Stomach smooth muscle (tissue), 2 donors: Measurements from ENCODE around the gene MAS1L.

Experiments used
- H3K27ac ChIP-seq: one replicate; pipeline ENCODE4 v1.7.0; 2013; ENCODE audit warnings: mild to moderate bottlenecking, low read length, inconsistent platforms
- H3K27me3 ChIP-seq, 2 donors: one replicate each; pipeline ENCODE4 v1.7.0; 2013; ENCODE audit warnings: low read length in 2 of 2; ENCODE audit not compliant: insufficient read depth in 2 of 2, control insufficient read depth in 1 of 2
- H3K36me3 ChIP-seq, 2 donors: one replicate each; pipeline ENCODE4 v1.7.0; 2013; ENCODE audit warnings: low read length in 2 of 2; ENCODE audit not compliant: control insufficient read depth in 2 of 2, insufficient read depth in 2 of 2
- H3K4me1 ChIP-seq: one replicate; pipeline ENCODE4 v1.7.0; 2013; ENCODE audit warnings: low read length; ENCODE audit not compliant: control insufficient read depth, insufficient read depth
- H3K4me3 ChIP-seq, 2 donors: one replicate each; pipeline ENCODE4 v1.7.0; 2013; ENCODE audit warnings: low read length in 2 of 2
- H3K9ac ChIP-seq, 2 donors: one replicate each; pipeline ENCODE4 v1.7.0; 2013; ENCODE audit warnings: low read length in 2 of 2, mild to moderate bottlenecking in 1 of 2
- H3K9me3 ChIP-seq, 2 donors: one replicate each; pipeline ENCODE4 v1.7.0; 2013; ENCODE audit warnings: low read length in 2 of 2; ENCODE audit not compliant: control insufficient read depth in 2 of 2
- donor health status: healthy.
- donor health status: Pancreatic carcinoma.

Gene MAS1L

GRCh38 chr6:29499704-29500103 is 11.9 kb upstream of the MAS1L start:
- Histone ChIP-seq H3K36me3 (no peaks in the 10 kb centered on the region), H3K27ac (no peak overlapping the region), H3K4me3 (no peak overlapping the region), H3K27me3 (peaks cover 0 to 8% of the 10 kb centered on the region in 2 donors), H3K4me1 (no peaks in the 10 kb centered on the region), H3K9me3 (no peaks in the 10 kb centered on the region), H3K9ac (no peak overlapping the region)

GRCh38 chr6:29496961-29497360 is 9.2 kb upstream of the MAS1L start:
- no peak overlapping the region for H3K4me3 ChIP-seq
- peaks cover 0 to 8% of the 10 kb centered on the region in 2 donors for H3K27me3 ChIP-seq
- H3K9me3 ChIP-seq, result no peaks in the 10 kb centered on the region
- no peak overlapping the region for H3K9ac ChIP-seq
- no peaks in the 10 kb centered on the region for H3K4me1 ChIP-seq
- no peak overlapping the region for H3K27ac ChIP-seq
- no peaks in the 10 kb centered on the region for H3K36me3 ChIP-seq

- H3K9me3 ChIP-seq, result no peaks in the 10 kb centered on the region
- no peaks in the 10 kb centered on the region for H3K4me1 ChIP-seq
- H3K9ac ChIP-seq, result no peak overlapping the region
- H3K36me3 ChIP-seq, result no peaks in the 10 kb centered on the region
- no peak overlapping the region for H3K27ac ChIP-seq
- no peak overlapping the region for H3K4me3 ChIP-seq
- peaks cover 0 to 4% of the 10 kb centered on the region in 2 donors for H3K27me3 ChIP-seq
Observed at GRCh38 chr6:29495571-29495970, 7.8 kb upstream of the MAS1L start.

GRCh38 chr6:29494131-29494530 is 6.4 kb upstream of the MAS1L start:
- Histone ChIP-seq H3K9ac (no peak overlapping the region), H3K27ac (no peak overlapping the region), H3K9me3 (no peaks in the 10 kb centered on the region), H3K4me3 (no peak overlapping the region), H3K27me3 (peaks cover 0 to 2% of the 10 kb centered on the region in 2 donors), H3K4me1 (no peaks in the 10 kb centered on the region), H3K36me3 (no peaks in the 10 kb centered on the region)

- peaks cover 0 to 2% of the 10 kb centered on the region in 2 donors for H3K27me3 ChIP-seq
Observed at GRCh38 chr6:29493261-29493660, 5.5 kb upstream of the MAS1L start.

GRCh38 chr6:29491574-29491973 is 3.8 kb upstream of the MAS1L start:
- Histone ChIP-seq H3K36me3 (no peaks in the 10 kb centered on the region), H3K27ac (no peak overlapping the region), H3K4me1 (no peaks in the 10 kb centered on the region), H3K27me3 (peaks cover 0 to 2% of the 10 kb centered on the region in 2 donors), H3K9me3 (no peaks in the 10 kb centered on the region), H3K4me3 (no peak overlapping the region), H3K9ac (no peak overlapping the region)

More at GRCh38 chr6:29493261-29493660, 5.5 kb upstream of the MAS1L start:
- no peak overlapping the region for H3K9ac ChIP-seq
- no peak overlapping the region for H3K4me3 ChIP-seq
- H3K9me3 ChIP-seq, result no peaks in the 10 kb centered on the region
- no peaks in the 10 kb centered on the region for H3K36me3 ChIP-seq
- H3K27ac ChIP-seq, result no peak overlapping the region
- no peaks in the 10 kb centered on the region for H3K4me1 ChIP-seq

GRCh38 chr6:29490552-29490951 is 2.8 kb upstream of the MAS1L start:
- H3K4me3 ChIP-seq, result no peak overlapping the region
- H3K9me3 ChIP-seq, result no peaks in the 10 kb centered on the region

GRCh38 chr6:29490055-29490454 is 2.3 kb upstream of the MAS1L start:
- H3K9me3 ChIP-seq, result no peaks in the 10 kb centered on the region
- H3K4me1 ChIP-seq, result no peaks in the 10 kb centered on the region
- H3K27me3 ChIP-seq, result no peaks in the 10 kb centered on the region
- no peak overlapping the region for H3K4me3 ChIP-seq
- no peak overlapping the region for H3K9ac ChIP-seq
- no peaks in the 10 kb centered on the region for H3K36me3 ChIP-seq
- H3K27ac ChIP-seq, result no peak overlapping the region

More at GRCh38 chr6:29490552-29490951, 2.8 kb upstream of the MAS1L start:
- H3K36me3 ChIP-seq, result no peaks in the 10 kb centered on the region
- H3K27ac ChIP-seq, result no peak overlapping the region
- no peak overlapping the region for H3K9ac ChIP-seq
- H3K4me1 ChIP-seq, result no peaks in the 10 kb centered on the region
- H3K27me3 ChIP-seq, result no peaks in the 10 kb centered on the region

GRCh38 chr6:29489286-29489685 is 1.5 kb upstream of the MAS1L start:
- no peaks in the 10 kb centered on the region for H3K27me3 ChIP-seq
- no peak overlapping the region for H3K4me3 ChIP-seq
- no peaks in the 10 kb centered on the region for H3K36me3 ChIP-seq
- no peak overlapping the region for H3K27ac ChIP-seq
- no peaks in the 10 kb centered on the region for H3K9me3 ChIP-seq
- no peak overlapping the region for H3K9ac ChIP-seq
- no peaks in the 10 kb centered on the region for H3K4me1 ChIP-seq

GRCh38 chr6:29488874-29489273 is 1.1 kb upstream of the MAS1L start:
- H3K9me3 ChIP-seq, result no peaks in the 10 kb centered on the region
- H3K27ac ChIP-seq, result no peak overlapping the region
- no peaks in the 10 kb centered on the region for H3K27me3 ChIP-seq

GRCh38 chr6:29487131-29487530 is 625 bp downstream of the MAS1L start:
- Histone ChIP-seq H3K4me3 (no peak overlapping the region), H3K9me3 (no peaks in the 10 kb centered on the region), H3K36me3 (no peaks in the 10 kb centered on the region), H3K27me3 (no peaks in the 10 kb centered on the region), H3K9ac (no peak overlapping the region), H3K4me1 (no peaks in the 10 kb centered on the region), H3K27ac (no peak overlapping the region)

More at GRCh38 chr6:29488874-29489273, 1.1 kb upstream of the MAS1L start:
- H3K9ac ChIP-seq, result no peak overlapping the region
- no peaks in the 10 kb centered on the region for H3K4me1 ChIP-seq
- H3K36me3 ChIP-seq, result no peaks in the 10 kb centered on the region
- H3K4me3 ChIP-seq, result no peak overlapping the region
